DOHH2 (cell line): ENCODE data around the gene LACTB.

Experiments used
- EZH2phosphoT487 ChIP-seq: fragments of 200-600 bp; sonication (generic); IDR thresholded peaks from 2 replicates; pipeline ENCODE4 v1.6.1; 2017; ENCODE audit warnings: borderline replicate concordance, mild to moderate bottlenecking, antibody characterized with exemption, low read length, moderate library complexity, mixed read lengths
- TF ChIP-seq, protein P1 (sequence below): fragments of 200-600 bp; sonication (generic); IDR thresholded peaks from one replicate; pipeline ENCODE4 v1.5.1; 2014; ENCODE audit warnings: antibody characterized with exemption, mild to moderate bottlenecking, low read depth, low read length; ENCODE audit not compliant: poor library complexity, severe bottlenecking

DNA sequence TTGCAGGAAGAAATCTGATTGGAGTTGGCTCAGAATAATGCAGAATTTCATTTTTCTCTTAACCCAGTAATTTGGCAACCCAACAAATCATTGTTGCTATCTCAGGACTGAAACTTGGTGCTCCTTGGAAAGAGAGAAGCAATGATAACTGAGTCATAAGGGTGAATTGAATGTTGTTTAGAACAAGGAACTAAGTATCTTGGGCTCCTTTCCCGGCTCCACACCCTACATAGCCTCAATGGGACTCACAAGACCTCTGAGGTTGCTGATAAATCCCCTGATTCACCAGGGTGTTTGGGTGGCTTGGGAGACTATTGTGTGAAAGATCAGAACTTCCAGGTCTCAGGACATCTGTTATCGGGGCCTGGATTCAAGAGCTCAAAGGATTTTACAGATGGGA lies 60.0 kb downstream of the LACTB start:
- TF ChIP-seq, protein P1, sequence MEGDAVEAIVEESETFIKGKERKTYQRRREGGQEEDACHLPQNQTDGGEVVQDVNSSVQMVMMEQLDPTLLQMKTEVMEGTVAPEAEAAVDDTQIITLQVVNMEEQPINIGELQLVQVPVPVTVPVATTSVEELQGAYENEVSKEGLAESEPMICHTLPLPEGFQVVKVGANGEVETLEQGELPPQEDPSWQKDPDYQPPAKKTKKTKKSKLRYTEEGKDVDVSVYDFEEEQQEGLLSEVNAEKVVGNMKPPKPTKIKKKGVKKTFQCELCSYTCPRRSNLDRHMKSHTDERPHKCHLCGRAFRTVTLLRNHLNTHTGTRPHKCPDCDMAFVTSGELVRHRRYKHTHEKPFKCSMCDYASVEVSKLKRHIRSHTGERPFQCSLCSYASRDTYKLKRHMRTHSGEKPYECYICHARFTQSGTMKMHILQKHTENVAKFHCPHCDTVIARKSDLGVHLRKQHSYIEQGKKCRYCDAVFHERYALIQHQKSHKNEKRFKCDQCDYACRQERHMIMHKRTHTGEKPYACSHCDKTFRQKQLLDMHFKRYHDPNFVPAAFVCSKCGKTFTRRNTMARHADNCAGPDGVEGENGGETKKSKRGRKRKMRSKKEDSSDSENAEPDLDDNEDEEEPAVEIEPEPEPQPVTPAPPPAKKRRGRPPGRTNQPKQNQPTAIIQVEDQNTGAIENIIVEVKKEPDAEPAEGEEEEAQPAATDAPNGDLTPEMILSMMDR = no peak
- no peak for TF ChIP-seq EZH2phosphoT487
